IPS-20b (cell line): ENCODE data around the gene CPLANE2.

Experiments
- H3K27ac ChIP-seq: one replicate; pipeline ENCODE4 v1.5.1; 2013; ENCODE audit warnings: low read length
- H3K27me3 ChIP-seq: 2 replicates; pipeline ENCODE4 v1.6.1; 2013; ENCODE audit warnings: mild to moderate bottlenecking, low read length, inconsistent platforms; ENCODE audit not compliant: insufficient read depth
- H3K36me3 ChIP-seq: 2 replicates; pipeline ENCODE4 v1.6.1; 2013; ENCODE audit warnings: low read depth, mild to moderate bottlenecking, inconsistent platforms, low read length, moderate library complexity; ENCODE audit not compliant: insufficient read depth
- H3K4me1 ChIP-seq: 2 replicates; pipeline ENCODE4 v1.6.1; 2013; ENCODE audit warnings: mild to moderate bottlenecking, control low read depth, inconsistent platforms, low read length, moderate library complexity; ENCODE audit not compliant: insufficient read depth
- H3K4me3 ChIP-seq: 2 replicates; pipeline ENCODE4 v1.5.1; 2013; ENCODE audit warnings: mild to moderate bottlenecking, low read length, inconsistent platforms
- H3K9ac ChIP-seq: 2 replicates; pipeline ENCODE4 v1.6.1; 2013; ENCODE audit warnings: low read depth, mild to moderate bottlenecking, inconsistent platforms, low read length, moderate library complexity
- H3K9me3 ChIP-seq: 2 replicates; pipeline ENCODE4 v1.6.1; 2013; ENCODE audit warnings: mild to moderate bottlenecking, low read depth, low read length, inconsistent platforms; ENCODE audit not compliant: insufficient read depth

CPLANE2 gene

GRCh38 chr1:16189921-16190621, 46.9 kb downstream of the CPLANE2 start:
- Histone ChIP-seq H3K27me3 (no peaks in the 10 kb centered on the region), H3K4me1 (no peaks in the 10 kb centered on the region), H3K36me3 (no peaks in the 10 kb centered on the region), H3K4me3 (no peak overlapping the region), H3K9me3 (no peaks in the 10 kb centered on the region), H3K9ac (no peak overlapping the region), H3K27ac (no peak overlapping the region)

GRCh38 chr1:16189003-16189402, 48.0 kb downstream of the CPLANE2 start:
- H3K4me3 ChIP-seq: no peak overlapping the region
- no peaks in the 10 kb centered on the region for H3K9me3 ChIP-seq
- H3K4me1 ChIP-seq: no peaks in the 10 kb centered on the region
- no peak overlapping the region for H3K27ac ChIP-seq
- H3K9ac ChIP-seq: no peak overlapping the region
- H3K36me3 ChIP-seq: no peaks in the 10 kb centered on the region
- H3K27me3 ChIP-seq: no peaks in the 10 kb centered on the region

GRCh38 chr1:16187748-16188401, 49.1 kb downstream of the CPLANE2 start:
- Histone ChIP-seq H3K4me1 (no peaks in the 10 kb centered on the region), H3K27ac (no peak overlapping the region), H3K4me3 (no peak overlapping the region), H3K9ac (no peak overlapping the region), H3K9me3 (no peaks in the 10 kb centered on the region), H3K36me3 (no peaks in the 10 kb centered on the region), H3K27me3 (no peaks in the 10 kb centered on the region)

GRCh38 chr1:16186655-16187235, 50.2 kb downstream of the CPLANE2 start:
- H3K27ac ChIP-seq: no peak overlapping the region
- no peaks in the 10 kb centered on the region for H3K9me3 ChIP-seq
- no peak overlapping the region for H3K4me3 ChIP-seq
- peaks cover 5% of the 10 kb centered on the region for H3K4me1 ChIP-seq
- H3K9ac ChIP-seq: no peak overlapping the region
- H3K36me3 ChIP-seq: no peaks in the 10 kb centered on the region
- no peaks in the 10 kb centered on the region for H3K27me3 ChIP-seq

GRCh38 chr1:16184557-16185303, 52.3 kb downstream of the CPLANE2 start:
- no peaks in the 10 kb centered on the region for H3K9me3 ChIP-seq
- no peaks in the 10 kb centered on the region for H3K36me3 ChIP-seq
- H3K27ac ChIP-seq: no peak overlapping the region
- H3K4me1 ChIP-seq: peaks cover 9% of the 10 kb centered on the region
- no peak overlapping the region for H3K9ac ChIP-seq
- H3K4me3 ChIP-seq: no peak overlapping the region
- no peaks in the 10 kb centered on the region for H3K27me3 ChIP-seq

GRCh38 chr1:16183765-16184556, 53.0 kb downstream of the CPLANE2 start:
- Histone ChIP-seq H3K4me1 (peaks cover 9% of the 10 kb centered on the region), H3K4me3 (no peak overlapping the region), H3K9ac (no peak overlapping the region), H3K9me3 (no peaks in the 10 kb centered on the region), H3K36me3 (no peaks in the 10 kb centered on the region), H3K27me3 (no peaks in the 10 kb centered on the region), H3K27ac (no peak overlapping the region)

- Histone ChIP-seq H3K4me3 (no peak overlapping the region), H3K9ac (no peak overlapping the region), H3K36me3 (no peaks in the 10 kb centered on the region), H3K27me3 (no peaks in the 10 kb centered on the region), H3K27ac (no peak overlapping the region), H3K9me3 (no peaks in the 10 kb centered on the region), H3K4me1 (peaks cover 9% of the 10 kb centered on the region)
Observed at GRCh38 chr1:16183179-16183578, 53.8 kb downstream of the CPLANE2 start.

GRCh38 chr1:16181887-16182719, 54.9 kb downstream of the CPLANE2 start:
- Histone ChIP-seq H3K4me1 (peaks cover 9% of the 10 kb centered on the region), H3K9me3 (no peaks in the 10 kb centered on the region), H3K27me3 (no peaks in the 10 kb centered on the region), H3K9ac (peak overlapping the region; percentile 66; the same call in 1 of the 2 replicates), H3K36me3 (no peaks in the 10 kb centered on the region), H3K4me3 (no peak overlapping the region), H3K27ac (peak overlapping the region; percentile 83)
